DMS79 treated with DMSO at 0.1 percent for 48 hours (cell line): ENCODE measurements around the gene C17orf58.

Experiments
- DNase-seq: peaks from one replicate; lab custom pipeline; 2025; lab: John Stamatoyannopoulos, UW

C17orf58 gene

DNA sequence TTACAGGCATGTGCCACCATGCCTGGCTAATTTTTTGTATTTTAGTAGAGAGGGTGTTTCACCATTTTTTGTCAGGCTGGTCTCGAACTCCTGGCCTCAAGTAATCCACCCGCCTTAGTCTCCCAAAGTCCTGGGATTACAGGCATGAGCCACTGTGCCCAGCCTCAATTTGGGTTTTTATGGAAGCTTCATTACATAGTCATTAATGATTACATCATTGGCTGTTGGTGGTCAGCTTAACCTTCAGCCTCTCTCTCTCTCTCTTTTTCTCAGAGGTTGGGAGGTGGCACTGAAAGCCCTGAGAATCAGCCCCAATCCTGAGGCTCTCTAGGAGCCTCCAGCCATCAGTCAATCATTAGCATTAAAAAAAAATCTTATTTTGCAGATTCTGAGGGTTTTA lies 45.3 kb downstream of the C17orf58 start:
- DNase-seq, result no peak

DNA sequence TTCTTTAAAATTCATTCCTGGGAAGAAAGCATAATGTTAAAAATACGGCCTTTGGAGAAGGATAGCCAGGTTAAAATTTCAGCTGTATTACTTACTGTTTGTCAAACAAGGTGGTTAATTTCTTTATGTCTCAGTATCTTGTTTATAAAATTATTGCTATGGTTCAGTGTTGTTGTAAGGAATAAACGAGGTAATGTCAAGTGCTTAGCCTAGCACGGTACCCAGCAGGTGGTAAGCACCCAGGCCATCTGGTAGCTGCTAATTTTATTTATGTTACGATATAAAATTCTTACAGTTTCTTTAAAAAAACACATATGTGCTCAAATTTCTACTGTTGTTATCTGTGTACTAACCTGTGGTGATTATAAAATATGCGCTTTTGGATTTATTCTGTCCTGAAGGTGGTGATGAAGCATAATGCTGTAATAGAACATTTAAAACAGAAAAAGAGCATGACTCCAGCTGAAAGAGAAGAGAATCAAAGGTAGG lies 48.9 kb downstream of the C17orf58 start:
- DNase-seq, result no peak

DNA sequence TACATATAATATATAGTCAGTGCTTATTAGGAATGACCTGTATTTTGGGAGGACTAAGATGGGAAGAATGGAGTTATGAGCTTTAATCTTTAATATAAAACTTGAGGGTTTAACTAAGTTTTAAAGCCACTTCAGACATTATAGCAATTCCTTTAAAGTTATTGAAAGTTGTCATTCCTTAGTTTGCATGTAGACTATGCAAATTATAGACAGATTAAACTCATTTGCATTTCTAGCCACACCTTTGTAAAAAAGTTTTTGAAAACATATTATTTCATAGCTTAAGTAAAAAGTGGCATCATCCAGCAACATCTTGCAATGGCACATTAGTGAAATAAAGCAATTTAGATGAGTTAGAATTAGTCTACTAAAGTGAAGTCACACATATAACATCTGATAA lies 49.8 kb downstream of the C17orf58 start:
- no peak for DNase-seq

DNA sequence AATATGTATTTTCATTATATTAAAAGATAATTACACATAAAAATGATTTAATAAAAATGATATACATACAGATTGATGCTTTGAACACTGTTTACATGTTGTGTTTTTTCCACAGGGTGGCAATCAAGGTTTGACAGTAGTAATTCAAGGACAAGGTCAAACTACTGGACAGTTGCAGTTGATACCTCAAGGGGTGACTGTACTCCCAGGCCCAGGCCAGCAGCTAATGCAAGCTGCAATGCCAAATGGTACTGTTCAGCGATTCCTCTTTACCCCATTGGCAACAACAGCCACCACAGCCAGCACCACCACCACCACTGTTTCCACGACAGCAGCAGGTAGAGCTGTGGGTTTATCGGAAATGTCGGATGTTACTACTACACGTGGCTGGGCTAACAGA lies 52.2 kb downstream of the C17orf58 start:
- DNase-seq, result no peak

DNA sequence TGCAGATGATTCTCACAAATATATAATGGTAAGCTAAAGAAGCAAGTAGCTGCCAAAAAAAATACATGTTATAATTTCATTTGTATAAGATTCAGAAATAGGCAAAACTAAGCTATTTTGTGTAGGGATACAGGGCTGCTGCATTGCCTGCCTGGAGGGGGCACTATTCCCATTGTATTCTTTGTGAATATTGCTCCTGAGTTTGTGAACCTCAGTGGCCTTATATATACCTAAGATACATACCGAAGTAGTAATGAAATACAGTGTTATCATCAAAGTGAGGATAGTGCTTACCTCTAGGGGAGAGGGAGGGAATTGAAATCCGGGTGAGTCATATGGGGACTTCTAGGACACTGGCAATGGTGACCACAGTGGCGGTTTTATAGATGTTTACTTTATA lies 53.5 kb downstream of the C17orf58 start:
- no peak for DNase-seq
